22Rv1 (cell line): ENCODE data around the gene NADK2.

Experiments
- ZFX ChIP-seq: fragments of 450-650 bp; IDR thresholded peaks from 2 replicates; pipeline ENCODE4 v1.6.1; 2017; ENCODE audit warnings: antibody characterized with exemption, borderline replicate concordance
- TF ChIP-seq, protein P1 (sequence below): fragments of 450-650 bp; IDR thresholded peaks from 2 replicates; pipeline ENCODE4 v1.5.1; 2017; ENCODE audit warnings: mild to moderate bottlenecking

DNA sequence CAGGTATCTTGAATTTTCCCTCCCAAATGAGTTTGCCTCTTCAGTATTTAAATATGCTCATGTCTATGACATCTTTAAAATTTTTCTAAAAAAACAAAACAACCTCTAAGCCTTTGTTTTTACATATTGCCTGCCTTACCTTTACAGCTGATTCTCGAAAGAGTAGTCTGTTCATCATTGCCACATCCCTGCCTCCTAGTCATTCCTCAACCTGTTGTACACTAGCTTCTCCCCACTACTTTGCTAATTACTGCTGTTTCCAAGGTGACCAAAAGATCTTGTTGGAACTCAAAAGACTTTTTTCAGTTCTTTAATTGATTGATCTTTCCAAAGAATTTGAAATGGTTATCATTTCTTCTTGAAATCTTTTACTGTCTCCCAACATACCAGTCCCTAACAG lies 1.9 kb upstream of the NADK2 start:
- TF ChIP-seq, protein P1, sequence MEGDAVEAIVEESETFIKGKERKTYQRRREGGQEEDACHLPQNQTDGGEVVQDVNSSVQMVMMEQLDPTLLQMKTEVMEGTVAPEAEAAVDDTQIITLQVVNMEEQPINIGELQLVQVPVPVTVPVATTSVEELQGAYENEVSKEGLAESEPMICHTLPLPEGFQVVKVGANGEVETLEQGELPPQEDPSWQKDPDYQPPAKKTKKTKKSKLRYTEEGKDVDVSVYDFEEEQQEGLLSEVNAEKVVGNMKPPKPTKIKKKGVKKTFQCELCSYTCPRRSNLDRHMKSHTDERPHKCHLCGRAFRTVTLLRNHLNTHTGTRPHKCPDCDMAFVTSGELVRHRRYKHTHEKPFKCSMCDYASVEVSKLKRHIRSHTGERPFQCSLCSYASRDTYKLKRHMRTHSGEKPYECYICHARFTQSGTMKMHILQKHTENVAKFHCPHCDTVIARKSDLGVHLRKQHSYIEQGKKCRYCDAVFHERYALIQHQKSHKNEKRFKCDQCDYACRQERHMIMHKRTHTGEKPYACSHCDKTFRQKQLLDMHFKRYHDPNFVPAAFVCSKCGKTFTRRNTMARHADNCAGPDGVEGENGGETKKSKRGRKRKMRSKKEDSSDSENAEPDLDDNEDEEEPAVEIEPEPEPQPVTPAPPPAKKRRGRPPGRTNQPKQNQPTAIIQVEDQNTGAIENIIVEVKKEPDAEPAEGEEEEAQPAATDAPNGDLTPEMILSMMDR, result no peak
- TF ChIP-seq ZFX, result no peak
